IPS DF 4.7 (cell line): Measurements from ENCODE around the gene EPHB3.

Experiments
- DNase-seq: peaks from one replicate; pipeline ENCODE4 v3.0.0-alpha.2; 2013; ENCODE audit warnings: low spot score; ENCODE audit errors: extremely low read depth

EPHB3 gene

DNA sequence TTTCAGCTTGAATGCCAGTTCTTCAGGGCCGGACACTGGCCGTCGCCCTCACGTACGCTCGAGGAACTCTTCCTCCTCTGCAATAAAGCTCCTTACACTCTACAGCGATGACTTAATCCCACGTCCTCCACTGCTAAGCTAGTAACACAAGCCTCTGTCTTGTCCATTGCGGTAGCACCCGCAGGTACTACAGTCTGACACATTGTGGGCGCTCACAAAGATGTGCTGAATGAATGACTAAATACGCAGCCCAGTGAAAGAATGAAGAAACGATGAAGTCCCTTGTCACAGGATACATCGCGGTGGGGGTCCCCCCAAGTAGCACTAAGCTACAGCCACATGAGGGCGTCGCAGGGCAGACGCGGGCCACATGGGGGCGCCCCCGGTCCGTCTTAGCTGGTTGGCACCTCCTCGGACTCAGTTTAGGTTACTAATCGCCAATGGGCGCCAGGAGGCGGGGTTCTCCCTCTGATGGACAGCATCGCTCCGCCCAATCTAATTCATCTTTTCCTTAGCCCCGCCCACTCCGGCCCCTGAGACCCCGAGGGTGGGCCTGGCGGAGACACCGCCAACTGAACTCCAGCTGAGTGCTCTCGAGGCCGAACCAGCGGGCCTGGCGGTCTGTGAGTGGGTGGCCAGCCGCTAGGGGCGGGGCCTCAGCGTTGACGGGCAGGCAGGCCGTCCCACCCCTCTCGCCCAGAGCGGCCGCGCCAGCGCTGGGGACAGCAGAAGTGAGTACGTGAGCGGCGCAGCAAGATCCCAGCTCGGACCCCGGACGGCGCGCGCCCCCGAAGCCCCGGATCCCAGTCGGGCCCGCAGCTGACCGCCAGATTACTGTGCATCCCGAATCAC lies at the start of gene EPHB3:
Gene EPHB3 (plus strand): TSS at position 725 of the 852 bp plus-strand sequence. CDS start 451 bp downstream, outside the sequence.
- peak; percentile 90 for DNase-seq

DNA sequence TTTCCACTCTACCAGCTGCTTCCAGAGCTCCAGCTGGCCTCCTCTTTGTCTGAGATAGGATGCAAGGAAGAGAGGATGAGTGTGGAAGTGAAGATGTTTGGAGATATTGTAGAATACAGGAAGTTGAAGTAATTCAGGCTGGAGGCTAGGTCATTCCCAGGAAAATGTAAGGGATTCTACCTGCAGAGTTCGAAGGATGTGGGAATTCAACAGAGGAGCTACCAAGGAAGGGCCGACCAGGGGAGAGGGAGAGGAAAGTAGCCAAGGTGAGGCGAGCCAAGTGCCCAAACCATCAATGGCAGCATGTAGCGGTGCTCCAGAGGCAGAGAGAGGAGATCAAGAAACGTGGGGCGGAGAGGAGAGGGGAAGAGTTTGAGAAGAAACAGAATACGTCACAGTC lies 49.0 kb upstream of the EPHB3 start:
- no peak for DNase-seq

DNA sequence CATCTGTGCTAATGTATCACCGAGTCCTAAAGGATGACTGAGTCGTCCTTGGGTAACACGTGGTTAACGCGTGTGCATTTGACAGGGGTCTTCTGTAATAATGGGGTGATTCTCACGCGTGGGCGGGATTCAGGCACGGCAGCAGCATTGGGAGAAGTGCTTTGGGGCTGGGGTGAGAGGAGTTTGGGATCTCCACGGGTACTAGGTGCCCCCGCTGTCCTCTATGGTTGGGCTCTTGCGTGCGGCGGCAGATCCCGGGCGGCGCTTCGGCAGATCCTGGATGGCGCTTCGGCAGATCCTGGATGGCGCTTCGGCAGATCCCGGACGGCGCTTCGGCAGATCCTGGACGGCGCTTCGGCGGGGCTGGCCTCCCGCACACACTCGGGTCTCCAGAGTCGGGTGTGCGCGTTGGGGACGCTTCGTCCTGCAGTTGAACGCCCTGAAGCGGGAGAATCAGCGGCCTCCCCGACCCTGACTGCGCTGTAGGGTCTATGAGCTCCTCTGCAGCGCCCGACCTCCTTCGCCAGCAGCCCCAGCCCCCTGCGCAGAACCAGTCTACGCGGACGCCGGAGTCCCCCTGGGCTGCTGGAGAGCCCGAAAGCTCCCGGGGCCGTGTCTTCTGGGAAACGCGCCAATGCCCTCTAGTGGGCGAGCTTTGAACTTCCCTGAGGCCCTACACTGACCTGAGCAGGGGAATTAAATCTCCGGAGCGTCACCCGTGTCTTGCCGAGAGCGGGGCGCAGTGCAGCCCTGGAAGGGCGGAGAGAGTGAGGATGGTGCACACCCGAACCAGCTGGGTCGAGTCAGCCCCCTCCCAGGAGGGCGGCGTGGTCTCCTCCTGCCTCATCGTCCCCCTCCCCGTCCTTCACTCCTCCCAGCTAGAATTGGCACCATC lies 48.1 kb upstream of the EPHB3 start:
- DNase-seq: peak; percentile 71

DNA sequence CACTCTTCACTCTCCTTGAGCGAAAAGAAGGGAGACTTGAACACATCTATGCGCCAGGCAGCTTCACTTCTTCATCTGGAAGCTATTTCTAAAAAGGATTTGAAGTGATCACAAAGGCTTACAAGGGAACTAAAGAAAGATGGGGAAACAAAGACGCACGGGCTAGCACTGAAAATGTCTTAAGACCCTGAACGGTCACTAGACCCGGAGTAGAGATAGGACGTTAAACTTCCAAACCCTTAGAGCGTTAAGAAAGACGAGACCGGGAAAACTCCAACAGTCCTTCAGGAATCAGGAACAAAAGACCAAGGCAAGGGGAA lies 47.5 kb upstream of the EPHB3 start:
- DNase-seq: no peak

GRCh38 chr3:184523825-184524615 lies 37.6 kb upstream of the EPHB3 start:
- DNase-seq: no peak

DNA sequence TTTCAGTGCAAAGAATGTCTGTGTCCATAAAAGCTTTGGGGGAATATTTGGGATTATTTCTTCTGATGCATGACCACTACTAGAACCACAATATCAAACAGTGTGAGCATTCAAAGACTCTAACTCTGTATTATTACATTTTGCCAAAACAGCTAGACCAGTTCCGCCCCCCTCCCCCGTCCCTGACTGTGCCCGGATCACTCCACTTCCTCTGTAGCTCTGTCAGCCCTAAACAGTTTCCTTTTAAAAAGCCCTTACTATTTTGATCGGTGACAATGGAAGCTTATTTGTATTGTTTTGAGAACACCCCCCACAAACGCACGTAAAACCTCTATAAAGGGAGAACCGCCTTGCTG lies 36.6 kb upstream of the EPHB3 start:
- DNase-seq: no peak

- no peak for DNase-seq
These were observed 36.1 kb upstream of the EPHB3 start for GRCh38 chr3:184525337-184526087.

DNA sequence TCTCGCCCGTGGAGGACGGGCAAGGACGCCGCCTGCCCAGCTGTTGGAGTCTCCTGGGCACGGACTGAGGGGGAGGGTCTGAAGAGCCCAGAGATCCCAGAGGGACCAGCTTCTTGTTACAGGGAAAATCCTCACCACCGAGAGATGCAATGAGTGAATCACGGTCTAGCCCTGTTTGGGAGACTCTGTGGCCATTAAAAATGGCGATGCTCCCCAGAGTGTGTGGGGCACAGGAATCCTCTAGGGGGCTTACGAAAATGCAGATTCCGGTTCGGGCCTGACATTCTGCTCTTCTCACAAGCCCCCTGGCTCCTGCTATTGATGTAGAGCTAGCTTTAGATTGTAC lies 35.5 kb upstream of the EPHB3 start:
- DNase-seq: no peak

GRCh38 chr3:184531626-184532280 lies 29.8 kb upstream of the EPHB3 start:
- DNase-seq: no peak

GRCh38 chr3:184532940-184533732 lies 28.4 kb upstream of the EPHB3 start:
- DNase-seq: no peak

DNA sequence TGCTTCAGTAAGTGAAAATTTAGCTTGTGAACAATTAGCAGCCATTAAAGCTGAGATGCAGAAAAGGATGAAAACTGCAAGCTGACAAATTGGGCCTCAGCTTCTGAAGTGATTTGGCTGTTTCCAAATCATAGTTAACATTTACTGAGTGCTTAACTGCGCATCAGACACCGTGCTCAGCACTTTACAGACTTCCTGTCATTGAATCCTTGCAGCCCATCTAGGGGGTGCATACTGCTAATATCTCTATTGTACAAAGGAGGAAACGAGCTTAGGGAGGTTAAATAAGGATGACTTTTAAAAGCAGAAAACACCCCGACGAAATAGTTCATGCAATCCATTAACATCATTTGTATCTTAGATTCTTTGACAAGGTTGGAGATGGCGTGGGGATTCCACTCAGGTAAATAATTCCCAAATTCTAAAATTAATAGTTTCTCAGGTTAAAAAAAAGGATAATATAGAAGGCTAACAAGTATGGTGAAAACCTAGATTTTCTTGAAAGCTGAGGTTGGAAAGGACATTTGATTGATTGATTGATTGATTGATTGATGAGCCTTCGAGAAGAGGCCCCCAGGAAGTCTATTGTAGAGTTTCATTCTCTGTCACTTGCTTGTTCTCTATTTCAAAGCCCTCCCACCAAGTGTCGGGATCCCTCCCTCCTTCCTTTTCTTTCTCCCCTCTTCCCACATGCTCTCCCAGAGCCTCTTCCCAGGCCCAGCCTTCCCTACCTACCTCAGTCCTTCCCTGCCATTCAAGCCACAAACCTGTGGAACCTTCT lies 23.5 kb upstream of the EPHB3 start:
- no peak for DNase-seq

- DNase-seq: no peak
These were observed 22.7 kb upstream of the EPHB3 start for GRCh38 chr3:184538666-184539431.

DNA sequence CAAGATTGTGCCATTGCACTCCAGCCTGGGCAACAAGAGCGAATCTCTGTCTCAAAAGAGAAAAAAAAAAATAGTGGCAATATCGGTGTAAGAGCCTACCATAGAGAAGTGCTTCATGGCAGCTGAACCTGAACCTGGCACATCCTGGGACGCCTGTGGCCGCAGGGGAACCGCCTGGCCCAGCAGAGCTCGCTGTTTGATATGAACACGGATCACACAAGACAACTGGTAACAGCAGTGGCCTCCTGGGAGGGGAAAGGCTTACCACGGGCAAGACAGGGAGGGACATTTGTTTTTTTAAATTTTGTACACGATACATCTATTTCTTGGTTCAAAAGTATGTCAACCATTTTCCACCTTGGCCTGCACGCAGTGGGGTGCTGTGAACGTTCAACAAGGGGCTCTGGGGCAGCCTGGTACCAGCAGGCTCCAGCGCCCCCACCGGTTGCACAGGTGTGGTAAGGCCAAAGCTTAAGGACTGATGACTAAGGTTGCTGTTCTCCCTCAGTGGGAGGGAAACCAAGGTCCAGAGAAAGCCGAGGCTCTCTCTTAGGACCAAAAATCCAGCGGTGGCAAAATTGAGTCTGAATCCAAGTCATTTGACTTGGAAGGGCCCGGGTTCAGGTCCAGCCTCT lies 21.7 kb upstream of the EPHB3 start:
- no peak for DNase-seq

DNA sequence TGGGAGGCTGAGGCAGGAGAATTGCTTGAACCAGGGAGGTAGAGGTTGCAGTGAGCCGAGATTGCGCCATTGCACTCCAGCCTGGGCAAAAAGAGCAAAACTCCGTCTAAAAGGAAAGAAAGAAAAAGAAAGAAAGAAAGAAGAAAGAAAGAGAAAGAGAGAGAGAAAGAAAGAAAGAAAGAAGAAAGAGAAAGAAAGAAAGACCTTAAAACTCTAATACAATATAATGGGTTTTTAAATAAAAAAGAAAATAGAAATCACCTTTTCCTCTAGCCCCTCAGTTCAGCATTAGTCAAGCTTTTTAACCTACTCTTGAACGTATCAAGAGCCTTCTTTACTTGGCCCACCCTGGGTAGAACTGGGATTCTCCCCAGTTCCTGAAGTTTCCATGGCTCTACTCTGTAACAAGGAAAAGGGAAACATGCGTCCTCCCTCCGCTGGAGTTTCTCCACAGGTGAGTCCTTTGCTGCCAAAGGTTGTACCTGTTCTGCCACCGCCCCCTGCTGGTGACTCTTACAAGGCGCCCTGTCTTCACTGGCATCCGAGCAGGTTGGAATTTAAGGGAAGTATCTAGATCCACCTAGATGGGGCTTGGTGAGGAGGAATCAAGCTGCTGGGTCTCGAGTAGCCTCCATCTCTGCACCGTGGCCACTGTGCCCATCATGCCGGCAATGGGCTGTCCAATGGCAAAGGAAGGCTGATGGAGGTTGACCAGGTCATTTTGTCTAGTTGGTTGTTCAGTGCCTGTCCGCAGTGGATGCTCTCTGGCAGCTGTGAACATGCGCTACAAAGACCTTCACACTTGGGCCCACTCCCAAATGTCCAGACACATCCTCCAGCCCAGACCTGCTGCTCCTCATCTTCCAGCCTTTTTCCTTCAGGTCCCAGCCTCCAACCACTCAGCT lies 20.6 kb upstream of the EPHB3 start:
- peak; percentile 71 for DNase-seq

- DNase-seq: no peak
These were observed 19.6 kb upstream of the EPHB3 start for GRCh38 chr3:184541886-184542562.

DNA sequence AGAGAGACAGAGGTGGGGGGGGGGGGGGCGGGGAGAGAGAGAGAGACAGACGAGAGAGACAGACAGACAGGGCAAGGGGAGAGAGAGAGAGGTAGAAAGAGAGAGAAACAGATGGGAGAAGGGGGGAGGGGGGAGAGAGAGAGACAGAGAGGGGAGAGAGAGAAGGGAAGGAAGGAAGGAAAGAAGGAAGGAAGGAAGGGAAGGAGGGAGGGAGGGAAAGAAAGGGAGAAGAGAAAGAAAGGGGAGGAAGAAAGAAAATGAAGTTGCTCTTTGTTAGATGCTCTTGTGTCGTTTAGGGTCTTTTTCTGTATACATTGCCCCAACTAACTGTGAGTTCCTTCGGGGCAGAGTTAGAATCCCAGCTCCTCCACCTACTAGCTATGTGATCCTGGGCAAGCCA lies 19.0 kb upstream of the EPHB3 start:
- no peak for DNase-seq
